Measurements from ENCODE around the gene IMP4. TPM values are rescaled to one million over a fixed set of nuclear protein-coding genes. Genes with fewer than 3 reads are reported as not detected.

IMP4 gene
- total and polyA plus RNA-seq, 2 of the 13 experiments (the other 11 are each of a cell fraction or from before 2014, with no cell fraction given) = 142 to 158 TPM

Small RNAs within 50 kb of the gene (small RNA-seq; reads per million reads assigned to genes)
- 0 reads per million in 3 experiments for gene AC132479.1 (ENCODE audit: insufficient read depth in 2 of 3, insufficient read length in 3 of 3, low read depth in 2 of 3, low replicate concordance in 1 of 3)

Other genes with a start within 250 kb of the IMP4 start
- 1.9 and 6.0 TPM in 2 replicates for gene POTEF, start 213.7 kb upstream of the IMP4 start, total RNA-seq (2016; rRNA removed; fragmentation: Illumina TruSeq; extraction: Trizol)
- 1.2 and 1.7 TPM in 2 replicates for gene POTEF, start 213.7 kb upstream of the IMP4 start, polyA plus RNA-seq (2011; rRNA removed)
- 0.11 TPM in 1 of 2 replicates, not detected in the other for gene CCDC74B, start 197.8 kb upstream of the IMP4 start, total RNA-seq (2016; rRNA removed; fragmentation: Illumina TruSeq; extraction: Trizol)
- gene CCDC74B, start 197.8 kb upstream of the IMP4 start, polyA plus RNA-seq (2011; rRNA removed) = 0.07 and 0.12 TPM in 2 replicates
- 70.5 and 72.5 TPM in 2 replicates for gene SMPD4, start 161.3 kb upstream of the IMP4 start, total RNA-seq (2016; rRNA removed; fragmentation: Illumina TruSeq; extraction: Trizol)
- gene SMPD4, start 161.3 kb upstream of the IMP4 start, polyA plus RNA-seq (2011; rRNA removed) = 63.2 and 69.0 TPM in 2 replicates
- 308 and 410 TPM in 2 replicates for gene MZT2B, start 160.6 kb upstream of the IMP4 start, total RNA-seq (2016; rRNA removed; fragmentation: Illumina TruSeq; extraction: Trizol)
- 244 and 253 TPM in 2 replicates for gene MZT2B, start 160.6 kb upstream of the IMP4 start, polyA plus RNA-seq (2011; rRNA removed)
- gene TUBA3E, start 144.5 kb upstream of the IMP4 start, total RNA-seq (2016; rRNA removed; fragmentation: Illumina TruSeq; extraction: Trizol) = not detected in 2 replicates
- gene TUBA3E, start 144.5 kb upstream of the IMP4 start, polyA plus RNA-seq (2011; rRNA removed) = not detected in 2 replicates
- 10.8 and 14.8 TPM in 2 replicates for gene PTPN18, start 13.2 kb downstream of the IMP4 start, total RNA-seq (2016; rRNA removed; fragmentation: Illumina TruSeq; extraction: Trizol)
- 39.5 and 39.6 TPM in 2 replicates for gene PTPN18, start 13.2 kb downstream of the IMP4 start, polyA plus RNA-seq (2011; rRNA removed)
- gene POTEI, start 166.4 kb downstream of the IMP4 start, total RNA-seq (2016; rRNA removed; fragmentation: Illumina TruSeq; extraction: Trizol) = 0.48 and 1.5 TPM in 2 replicates
- 0.29 and 0.33 TPM in 2 replicates for gene POTEI, start 166.4 kb downstream of the IMP4 start, polyA plus RNA-seq (2011; rRNA removed)
- gene CFC1B, start 178.3 kb downstream of the IMP4 start, total RNA-seq (2016; rRNA removed; fragmentation: Illumina TruSeq; extraction: Trizol) = not detected in 2 replicates
- not detected in 2 replicates for gene CFC1B, start 178.3 kb downstream of the IMP4 start, polyA plus RNA-seq (2011; rRNA removed)